ENCODE data around the gene GPATCH2L. TPM values are rescaled to one million over a fixed set of nuclear protein-coding genes. Genes with fewer than 3 reads are reported as not detected.
A peak's percentile ranks its signal among the peaks of the same experiment; 100 is the strongest.

The GPATCH2L gene
- total RNA-seq, 6 experiments from 2014 or later, result 10.0 to 20.7 (median 14.7) TPM

- no peaks in the 10 kb centered on the region for H3K4me1 ChIP-seq
- H3K27ac ChIP-seq, result no peak overlapping the region
Measured at GRCh38 chr14:76186308-76187027, 34.7 kb downstream of the GPATCH2L start.

GRCh38 chr14:76191297-76191696 lies 39.6 kb downstream of the GPATCH2L start:
- intact Hi-C loops (cut with DNase I), result no loop called here
- no peaks in the 10 kb centered on the region for H3K27me3 ChIP-seq
- peaks cover 0 to 36% (median 10%) of the 10 kb centered on the region in 4 donors for H3K36me3 ChIP-seq
- H3K9me3 ChIP-seq, result no peaks in the 10 kb centered on the region
- no peak overlapping the region for H3K4me3 ChIP-seq
- H3K27ac ChIP-seq, result peak overlapping the region in 1 of 3 donors; percentile 14
- H3K4me1 ChIP-seq, result no peaks in the 10 kb centered on the region
- WGBS (ENCODE audit: insufficient coverage, low coverage, low lambda C conversion rate, missing lambda C conversion rate), result 55% methylated on average over 1 of the region's 2 CpGs
- DNase-seq, result no peak
- ATAC-seq, result peak; percentile 53 to 78 (median 64)
- no peak for TF ChIP-seq CTCF (IDR thresholded peaks at IDR 0.05)
- TF ChIP-seq POLR2A (IDR thresholded peaks at IDR 0.05), result no peak

More at GRCh38 chr14:76186308-76187027, 34.7 kb downstream of the GPATCH2L start:
- peaks cover 0 to 28% (median under 1%) of the 10 kb centered on the region in 4 donors for H3K36me3 ChIP-seq
- H3K4me3 ChIP-seq, result no peak overlapping the region
- TF ChIP-seq POLR2A (IDR thresholded peaks at IDR 0.05), result no peak
- TF ChIP-seq CTCF (IDR thresholded peaks at IDR 0.05), result no peak
- no peaks in the 10 kb centered on the region for H3K27me3 ChIP-seq
- ATAC-seq (no peak), DNase-seq (no peak)
- no peaks in the 10 kb centered on the region for H3K9me3 ChIP-seq
- intact Hi-C loops (cut with DNase I), result no loop called here
- WGBS (ENCODE audit: insufficient coverage, low coverage, low lambda C conversion rate, missing lambda C conversion rate), result 70% methylated on average over 4 of the region's 4 CpGs

- Histone ChIP-seq H3K27me3 (no peaks in the 10 kb centered on the region), H3K36me3 (peaks cover 0 to 59% (median 10%) of the 10 kb centered on the region in 4 donors), H3K9me3 (no peaks in the 10 kb centered on the region), H3K4me3 (no peak overlapping the region), H3K27ac (no peak overlapping the region), H3K4me1 (no peaks in the 10 kb centered on the region)
- intact Hi-C loops (cut with DNase I), result no loop called here
- no peak for ATAC-seq
- 73% methylated on average over 1 of the region's 1 CpG for WGBS (ENCODE audit: insufficient coverage, low coverage, low lambda C conversion rate, missing lambda C conversion rate)
- TF ChIP-seq POLR2A (IDR thresholded peaks at IDR 0.05), result no peak
- TF ChIP-seq CTCF (IDR thresholded peaks at IDR 0.05), result no peak
- no peak for DNase-seq
Measured at GRCh38 chr14:76193696-76194095, 42.0 kb downstream of the GPATCH2L start.

- DNase-seq, result no peak
- Histone ChIP-seq H3K36me3 (peaks cover 0 to 60% (median 10%) of the 10 kb centered on the region in 4 donors), H3K27me3 (no peaks in the 10 kb centered on the region), H3K4me3 (no peak overlapping the region), H3K4me1 (no peaks in the 10 kb centered on the region), H3K27ac (no peak overlapping the region), H3K9me3 (no peaks in the 10 kb centered on the region)
- ATAC-seq, result no peak
- no peak for TF ChIP-seq POLR2A (IDR thresholded peaks at IDR 0.05)
- TF ChIP-seq CTCF (IDR thresholded peaks at IDR 0.05), result no peak
- intact Hi-C loops (cut with DNase I), result no loop called here
- 86% methylated on average over 2 of the region's 3 CpGs for WGBS (ENCODE audit: insufficient coverage, low coverage, low lambda C conversion rate, missing lambda C conversion rate)
Measured at GRCh38 chr14:76194327-76194726, 42.6 kb downstream of the GPATCH2L start.
